GM21515 (cell line): ENCODE data around the gene ZNRF3.
"Not testable (repeated sequence)": the region's sequence is repeated elsewhere in the genome, so short reads cannot be mapped to it uniquely, and the experiment has no call there.

Experiments used
- ATAC-seq: cut with Tn5 transposase; IDR thresholded peaks from one replicate; pipeline ENCODE4 v1.9.1; 2021; ENCODE audit not compliant: unreplicated experiment

ZNRF3 gene

DNA sequence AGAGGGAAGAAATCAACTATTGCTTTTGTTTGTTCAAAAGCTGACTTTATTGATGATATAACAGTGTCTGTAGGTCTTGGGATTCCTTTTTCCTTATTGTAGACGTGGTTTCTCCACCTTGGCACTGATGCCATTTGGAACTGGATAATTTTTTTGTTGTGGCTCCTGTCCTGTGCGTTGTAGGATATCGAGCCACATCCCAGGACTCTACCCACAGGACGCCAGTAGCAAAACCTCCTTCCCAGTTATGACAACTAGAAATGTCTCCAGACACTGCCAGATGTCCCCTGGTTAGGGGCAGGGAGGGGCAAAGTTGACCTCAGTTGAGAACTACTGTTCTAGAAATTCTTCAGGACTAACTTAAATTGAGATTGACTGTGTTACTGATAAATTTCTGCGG lies 45.8 kb downstream of the ZNRF3 start:
- no peak for ATAC-seq

DNA sequence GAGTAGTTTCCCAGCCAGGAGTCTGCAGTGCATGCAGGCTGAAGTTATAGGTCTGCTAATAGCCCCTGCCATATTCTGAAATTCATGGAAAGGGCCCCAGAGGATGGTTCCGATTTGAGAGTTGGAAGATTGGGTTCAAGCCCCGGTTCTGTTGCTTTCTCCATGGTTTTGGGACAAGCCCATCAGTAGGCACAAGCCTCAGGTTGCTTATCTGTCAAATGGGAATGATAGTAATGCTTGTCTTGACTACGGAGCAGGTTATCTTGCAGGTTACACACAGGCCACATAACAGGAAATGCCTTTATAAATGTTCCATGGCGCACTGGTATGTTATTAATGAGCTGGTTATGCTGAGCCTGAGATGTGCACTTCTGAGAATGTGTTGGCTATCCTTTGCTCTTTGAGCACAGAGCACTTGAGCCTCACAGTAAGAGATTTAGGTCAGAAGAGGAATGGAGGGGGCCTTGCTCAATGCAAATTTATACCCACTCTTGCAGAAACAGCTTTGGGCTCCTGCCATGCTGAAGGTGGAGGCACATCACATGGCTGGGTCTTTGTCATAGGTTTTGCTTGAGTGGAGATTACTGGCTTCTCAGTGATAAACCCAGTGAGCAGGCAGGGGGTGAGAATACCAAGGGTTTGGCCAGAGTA lies 47.1 kb downstream of the ZNRF3 start:
- no peak for ATAC-seq

DNA sequence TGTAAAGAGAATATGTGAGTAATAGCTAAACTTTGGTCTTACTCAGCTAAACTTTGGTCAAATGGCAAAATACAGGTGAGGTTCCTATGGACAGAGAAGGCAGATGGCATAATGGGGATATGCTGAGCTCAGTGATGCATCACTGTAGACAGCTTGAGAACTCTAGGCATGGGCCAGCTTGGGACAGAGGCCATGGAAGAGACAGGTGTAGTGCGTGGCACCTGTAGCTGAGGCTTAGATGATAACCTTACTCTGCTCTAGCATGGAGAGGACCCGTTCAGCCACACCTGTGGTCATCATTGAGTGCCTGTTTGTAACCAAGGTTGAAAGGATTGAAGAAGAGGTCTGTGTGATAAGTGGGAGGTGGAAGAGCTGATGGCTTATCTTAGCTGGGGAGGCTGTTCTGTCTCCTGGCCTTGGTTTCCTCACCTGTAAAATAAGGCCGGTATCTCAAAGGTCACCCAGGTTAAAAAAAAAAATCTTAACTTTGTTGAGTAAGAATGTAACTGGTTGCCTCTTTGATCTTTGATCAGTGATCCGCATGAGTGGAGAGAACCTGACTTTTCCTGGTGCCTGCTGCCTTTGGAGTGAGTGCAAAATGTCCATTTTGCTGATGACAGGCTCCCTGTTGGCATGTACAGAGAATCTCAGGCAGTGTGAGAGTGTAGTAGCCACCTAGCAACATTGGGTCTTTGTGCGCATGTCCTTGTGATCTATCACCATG lies 48.6 kb downstream of the ZNRF3 start:
- no peak for ATAC-seq

DNA sequence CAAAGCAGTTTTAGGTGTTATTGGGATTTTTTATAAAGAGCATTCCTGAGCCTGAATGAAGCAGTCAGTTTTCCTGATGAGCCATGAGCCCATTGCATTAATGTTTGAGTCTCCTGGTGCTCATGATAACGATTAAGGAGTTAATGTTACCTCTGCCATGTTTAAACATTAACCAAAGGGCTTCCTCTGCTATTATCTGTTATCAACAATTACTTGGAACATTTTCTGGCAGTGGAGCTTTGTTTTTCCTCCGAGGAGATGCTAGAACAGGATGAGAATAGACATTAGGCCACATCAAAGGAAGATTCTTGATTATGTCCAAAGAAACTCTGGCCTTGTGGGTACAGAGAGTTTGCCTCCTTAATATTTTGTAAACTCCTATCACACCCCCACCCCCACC lies 49.9 kb downstream of the ZNRF3 start:
- ATAC-seq: no peak

DNA sequence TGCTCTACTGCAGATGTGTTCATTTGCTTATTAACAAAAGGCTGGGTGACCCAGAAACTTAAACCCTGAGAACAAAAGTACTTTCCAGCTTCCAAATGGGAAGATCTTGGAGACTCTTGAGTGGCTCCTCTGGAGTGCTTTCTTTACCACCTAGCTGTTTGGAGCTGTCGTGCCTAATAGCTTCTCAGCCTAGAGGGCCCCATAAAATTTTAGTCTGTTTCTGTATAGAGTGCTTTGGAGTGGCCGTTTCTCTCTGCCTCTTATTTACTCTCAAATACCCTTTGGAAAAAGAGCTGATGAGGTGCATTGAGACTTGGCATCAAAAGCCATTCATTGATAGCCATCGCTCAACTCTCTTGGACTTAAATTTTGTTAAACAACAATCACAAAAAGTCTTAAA lies 50.7 kb downstream of the ZNRF3 start:
- no peak for ATAC-seq

DNA sequence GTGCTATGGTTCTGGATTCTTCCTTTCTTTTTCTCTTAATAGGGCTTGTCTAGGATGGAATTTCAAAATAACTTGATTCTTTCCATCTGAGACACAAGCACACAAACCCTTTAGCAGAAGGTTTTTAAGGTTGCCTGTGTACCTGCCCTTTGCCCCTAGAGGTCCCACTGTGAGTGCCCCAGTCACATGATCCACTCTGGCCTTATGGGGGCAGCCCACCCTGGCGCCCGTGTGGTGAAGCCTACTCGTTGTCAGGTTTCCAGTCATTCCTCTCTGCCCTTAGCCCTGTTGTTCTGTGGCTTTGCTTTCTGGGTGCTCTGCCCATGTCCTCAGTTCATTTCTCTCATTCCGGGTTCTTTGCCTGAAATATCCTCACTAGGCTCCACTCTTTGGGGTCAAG lies 51.8 kb downstream of the ZNRF3 start:
- no peak for ATAC-seq

DNA sequence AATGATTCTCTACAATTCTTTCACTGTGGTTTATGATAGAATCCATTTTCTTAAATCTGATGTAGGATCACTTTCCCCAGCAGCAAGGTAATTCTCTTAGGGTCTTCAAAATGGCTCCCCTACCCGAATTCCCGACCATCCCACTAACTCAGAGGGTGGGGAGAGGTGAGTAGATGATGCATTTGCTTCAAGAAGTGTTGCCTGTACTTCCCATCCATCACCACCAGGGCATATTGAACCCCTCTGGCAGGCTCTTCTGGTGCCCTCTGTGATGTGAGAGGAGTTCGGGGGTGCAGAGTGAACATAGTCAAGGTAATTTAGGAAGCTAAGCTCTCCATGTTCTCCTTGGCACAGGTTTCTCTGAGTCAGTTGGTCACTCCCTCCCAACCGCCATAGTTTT lies 52.3 kb downstream of the ZNRF3 start:
- no peak for ATAC-seq

DNA sequence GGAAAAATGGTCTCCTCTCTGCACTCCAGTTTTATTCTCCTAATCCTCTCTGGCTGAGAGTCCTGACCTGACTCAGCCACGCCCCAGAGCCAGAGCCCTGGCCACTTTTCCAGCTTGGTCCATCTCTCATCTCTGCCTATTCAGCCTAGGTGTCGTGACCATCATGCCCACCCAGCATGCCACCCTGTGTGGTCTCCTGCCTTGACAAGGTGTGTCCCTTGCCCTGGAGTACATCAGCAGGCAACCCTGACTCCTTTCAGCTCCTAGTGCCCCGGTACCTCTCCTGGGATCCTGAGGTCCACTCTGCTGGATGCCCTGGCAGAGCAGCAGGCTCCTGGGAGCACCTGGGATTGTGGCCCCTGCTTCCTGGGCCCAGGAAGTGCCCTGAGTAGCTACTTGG lies 52.8 kb downstream of the ZNRF3 start:
- no peak for ATAC-seq

DNA sequence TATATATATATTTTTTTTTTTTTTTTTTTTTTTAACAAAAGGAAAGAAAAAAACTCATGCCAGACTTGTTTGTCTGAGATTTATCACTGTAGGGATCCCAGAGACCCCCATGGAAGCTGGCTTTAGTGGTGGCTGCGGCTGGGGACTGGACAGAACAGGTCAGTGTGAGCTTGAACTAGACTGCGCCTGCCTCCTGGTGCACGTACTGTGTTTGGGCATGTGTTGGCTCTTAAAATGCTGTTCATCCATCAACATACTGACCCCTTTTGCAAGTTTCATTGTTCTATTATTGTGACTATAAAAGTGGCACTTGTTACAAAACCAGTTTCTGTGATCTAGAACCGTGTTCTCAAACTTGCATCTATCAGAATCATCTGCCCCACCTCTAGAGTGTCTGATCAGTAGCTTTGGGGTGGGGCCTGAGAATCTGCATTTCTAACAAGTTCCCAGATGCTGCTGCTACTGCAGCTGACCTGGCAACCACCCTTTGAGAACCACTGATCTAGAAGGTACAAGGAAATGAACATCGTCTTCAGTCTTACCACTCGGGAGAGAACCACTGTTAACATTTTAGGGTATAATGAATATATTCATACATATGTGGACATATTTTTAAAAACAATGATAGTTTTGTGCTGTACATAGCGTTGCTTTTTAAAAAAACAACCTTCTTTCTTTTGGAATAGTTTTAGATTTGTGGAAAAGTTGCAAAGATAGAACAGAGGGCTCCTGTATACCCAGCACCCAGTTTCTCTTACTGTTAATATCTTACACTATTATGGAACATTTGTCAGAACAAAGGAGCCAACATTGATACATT lies 54.0 kb downstream of the ZNRF3 start:
- ATAC-seq: no peak

DNA sequence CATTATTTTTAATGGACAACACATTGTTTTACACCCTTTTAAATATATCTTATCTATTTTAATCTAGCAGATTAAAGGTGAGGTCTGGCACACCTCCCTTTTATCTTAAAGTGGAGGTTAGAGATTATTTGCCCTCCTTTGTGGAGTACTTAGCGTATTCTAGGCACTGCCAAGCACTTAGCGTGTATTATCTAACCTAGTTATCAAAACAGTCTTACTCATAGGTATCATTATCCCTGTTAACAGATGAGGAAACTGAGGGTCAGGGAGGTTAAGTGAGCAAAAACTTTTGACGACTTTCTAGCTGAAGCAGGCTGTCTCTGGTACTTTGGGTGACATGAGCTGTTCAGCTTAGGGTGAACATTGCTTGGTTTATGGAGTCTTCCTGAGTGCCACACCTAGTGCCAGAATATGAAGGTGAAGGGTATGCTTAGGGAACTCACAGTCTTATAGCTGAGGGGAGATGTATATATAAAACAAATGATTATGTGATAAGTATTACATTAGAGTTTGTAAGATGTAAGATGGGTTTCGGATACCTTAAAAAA lies 55.0 kb downstream of the ZNRF3 start:
- no peak for ATAC-seq

DNA sequence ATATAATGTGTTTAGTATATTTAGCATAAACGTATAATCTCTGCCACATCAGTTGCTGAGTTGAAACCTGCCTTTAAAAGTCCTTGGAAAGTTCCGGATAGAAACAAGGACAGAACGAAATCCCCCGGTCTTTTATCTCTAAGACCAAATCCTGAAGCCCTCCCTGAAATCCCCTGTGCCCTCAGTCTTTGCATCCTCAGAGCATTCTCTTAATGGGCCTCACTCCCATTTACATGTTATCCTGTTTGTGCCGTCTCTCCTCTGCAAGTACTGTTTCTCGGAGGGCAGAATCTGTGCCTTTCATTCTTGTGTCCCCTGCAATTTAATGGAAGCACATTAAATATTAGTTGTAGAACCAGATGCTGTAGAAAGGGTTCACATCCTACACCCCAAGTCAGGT lies 56.0 kb downstream of the ZNRF3 start:
- ATAC-seq: no peak

DNA sequence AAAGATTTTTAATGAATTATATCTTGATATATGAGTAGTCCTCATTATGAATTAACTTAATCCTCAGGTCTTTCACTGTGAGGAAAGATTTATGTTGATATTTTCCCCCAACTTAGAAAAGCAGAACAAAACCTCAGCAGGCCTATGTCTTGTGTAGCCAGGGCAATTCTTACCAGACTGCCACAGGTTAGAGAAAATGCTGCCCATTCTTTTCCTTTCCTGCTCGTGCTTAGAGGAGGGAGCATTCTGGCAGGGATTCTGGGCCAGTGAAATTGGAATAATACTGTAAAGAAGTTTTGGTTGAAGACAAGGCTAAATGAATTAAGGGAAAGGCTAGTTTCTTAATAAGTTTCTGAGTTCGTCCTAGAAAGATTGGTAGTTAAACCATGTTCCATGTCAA lies 56.6 kb downstream of the ZNRF3 start:
- no peak for ATAC-seq

DNA sequence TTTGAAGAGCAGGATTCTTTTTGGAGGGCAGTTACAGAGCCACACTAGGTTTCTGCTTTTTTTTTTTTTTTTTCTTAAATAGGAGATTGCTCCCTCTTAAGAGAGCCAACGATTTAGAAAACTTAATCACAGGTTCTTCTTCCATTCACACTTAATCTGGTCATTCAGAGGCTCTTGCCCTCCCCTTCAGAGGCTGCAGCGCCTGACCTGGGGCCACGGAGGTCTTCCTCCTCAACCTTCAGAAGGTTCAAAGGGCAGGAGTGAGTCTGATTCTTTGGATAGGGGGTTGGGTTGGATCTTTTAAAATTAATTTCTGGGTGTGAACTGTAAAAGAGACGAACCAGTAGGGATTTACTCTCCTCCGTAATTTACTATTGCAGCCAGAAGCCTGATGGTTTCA lies 57.1 kb downstream of the ZNRF3 start:
- no peak for ATAC-seq

DNA sequence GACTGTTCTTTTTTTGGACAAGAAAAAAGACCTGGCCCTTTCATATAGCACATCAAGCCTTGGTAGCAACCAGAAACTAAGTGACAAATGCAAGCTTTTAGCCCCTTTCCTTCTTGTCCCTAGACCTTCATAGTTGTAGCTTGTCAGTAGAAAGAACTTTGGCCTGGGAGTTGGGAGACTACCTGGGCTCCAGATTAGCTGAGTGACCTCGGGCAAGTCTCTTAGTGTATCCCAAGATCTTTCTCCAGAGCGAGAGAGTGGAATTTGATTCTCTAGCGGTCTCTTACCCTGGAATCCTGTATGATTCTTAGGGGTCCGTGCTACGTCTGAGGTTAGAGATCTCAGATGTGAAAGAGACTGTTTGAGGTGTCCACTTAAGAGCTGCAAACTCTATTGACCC lies 59.0 kb downstream of the ZNRF3 start:
- ATAC-seq: no peak

DNA sequence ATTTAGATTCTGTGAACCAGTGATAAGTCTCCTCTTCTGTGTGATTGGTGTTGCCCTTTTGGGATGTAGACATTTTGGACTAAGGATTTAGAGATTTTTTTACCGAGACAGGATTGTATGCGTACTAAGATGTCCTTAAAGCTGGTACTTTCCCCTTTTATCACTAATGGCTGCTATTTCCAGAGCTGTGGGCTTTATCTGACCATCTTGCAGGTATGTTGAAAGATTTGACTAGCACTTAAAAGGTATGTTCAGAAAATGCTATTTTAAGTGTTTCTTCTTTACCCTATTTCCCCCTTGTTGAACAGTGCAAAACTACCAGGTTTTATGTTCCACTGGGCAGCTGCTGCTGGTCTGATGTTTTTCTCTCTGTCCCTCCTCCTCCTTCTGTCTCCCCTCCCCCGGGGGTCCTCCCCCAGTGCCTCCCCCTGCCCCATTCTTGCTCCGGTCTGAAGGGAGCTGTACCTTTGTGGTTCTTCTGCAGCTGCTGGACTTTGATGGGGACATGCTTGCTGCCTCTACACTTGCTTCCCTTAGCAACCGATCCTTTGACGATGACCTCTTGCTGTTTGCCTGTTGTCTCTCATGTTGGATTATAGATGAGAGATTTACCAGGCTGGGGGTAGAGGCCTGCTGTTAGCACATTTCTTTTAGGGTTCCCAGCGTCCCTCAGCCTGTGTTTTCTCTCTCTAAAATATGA lies 59.6 kb downstream of the ZNRF3 start:
- no peak for ATAC-seq

DNA sequence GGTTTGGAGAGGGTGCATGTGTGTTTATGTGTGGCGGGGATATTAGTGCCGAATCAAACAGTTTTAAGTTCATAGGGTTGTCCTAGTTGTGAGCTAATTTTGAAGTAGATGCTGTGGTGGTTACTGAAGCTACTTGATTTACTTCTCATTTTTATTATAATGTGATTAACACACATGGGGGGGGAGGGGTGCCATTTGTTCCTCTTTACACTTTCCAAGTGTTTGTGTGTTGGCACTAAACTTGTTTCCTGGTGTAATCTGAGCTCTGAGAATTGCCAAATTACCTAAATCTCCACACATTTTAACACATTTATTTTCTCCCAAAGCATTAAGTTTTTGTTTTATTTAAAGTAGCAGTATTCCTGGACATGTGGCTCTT lies 60.1 kb downstream of the ZNRF3 start:
- ATAC-seq: no peak

DNA sequence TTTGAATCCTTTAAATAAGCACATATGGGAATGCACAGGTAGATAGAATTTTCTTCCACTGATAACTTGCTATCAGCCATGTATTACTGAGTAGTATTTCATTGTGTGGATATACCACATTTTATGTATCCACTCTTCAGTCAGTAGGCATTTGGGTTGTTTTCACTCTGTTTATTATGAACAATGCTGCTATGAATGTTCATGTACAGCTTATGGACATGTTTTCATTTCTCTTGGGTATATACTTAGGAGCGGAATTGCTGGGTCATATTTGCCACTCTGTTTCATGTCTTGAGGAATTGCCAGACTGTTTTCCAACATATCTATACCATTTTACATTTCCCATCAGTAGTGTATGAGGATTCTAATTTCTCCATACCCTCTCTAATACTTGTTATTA lies 63.8 kb downstream of the ZNRF3 start:
- ATAC-seq: no peak

DNA sequence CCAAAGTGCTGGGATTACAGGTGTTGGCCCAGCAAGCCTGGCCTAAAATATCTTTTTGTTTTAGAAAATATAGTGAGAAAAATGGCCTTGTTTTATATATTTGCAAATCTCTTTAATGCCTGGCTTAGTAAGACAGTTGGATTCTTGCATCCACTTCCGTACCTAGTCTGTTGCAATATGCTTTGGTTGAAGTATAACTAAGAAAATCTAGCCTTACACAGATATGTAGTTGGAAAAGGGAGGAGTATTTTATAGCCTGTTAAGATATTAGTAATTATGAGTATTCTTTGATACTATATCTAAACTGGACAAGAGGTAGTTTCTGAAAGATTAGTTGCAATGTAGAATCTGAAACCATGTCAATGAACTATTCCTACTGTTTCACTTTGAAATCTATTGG lies 65.1 kb downstream of the ZNRF3 start:
- ATAC-seq: no peak

DNA sequence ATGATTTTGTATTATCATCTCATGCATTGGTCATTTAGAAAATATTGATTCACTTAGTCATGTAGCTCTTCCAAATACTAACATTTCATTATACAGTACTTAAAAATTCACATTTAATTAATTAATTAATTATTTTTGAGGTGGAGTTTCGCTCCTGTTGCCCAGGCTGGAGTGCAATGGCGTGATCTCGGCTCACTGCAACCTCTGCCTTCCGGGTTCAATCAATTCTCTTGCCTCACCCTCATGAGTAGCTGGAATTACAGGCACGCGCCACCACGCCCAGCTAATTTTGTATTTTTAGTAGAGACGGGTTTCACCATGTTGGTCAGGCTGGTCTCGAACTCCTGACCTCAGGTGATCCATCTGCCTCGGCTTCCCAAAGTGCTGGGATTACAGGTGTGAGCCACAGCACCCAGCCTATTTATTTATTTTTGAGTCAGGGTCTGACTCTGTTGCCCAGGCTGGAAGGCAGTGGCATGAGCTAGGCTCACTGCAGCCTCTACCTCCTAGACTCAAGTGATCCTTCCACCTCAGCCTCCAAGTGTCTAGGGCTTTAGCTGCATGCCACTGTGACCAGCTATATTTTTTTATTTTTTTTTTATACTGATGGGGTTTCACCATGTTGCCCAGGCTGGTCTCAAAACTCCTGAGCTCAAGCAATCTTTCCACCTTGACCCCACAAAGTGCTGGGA lies 65.6 kb downstream of the ZNRF3 start:
- not testable (repeated sequence) for ATAC-seq

DNA sequence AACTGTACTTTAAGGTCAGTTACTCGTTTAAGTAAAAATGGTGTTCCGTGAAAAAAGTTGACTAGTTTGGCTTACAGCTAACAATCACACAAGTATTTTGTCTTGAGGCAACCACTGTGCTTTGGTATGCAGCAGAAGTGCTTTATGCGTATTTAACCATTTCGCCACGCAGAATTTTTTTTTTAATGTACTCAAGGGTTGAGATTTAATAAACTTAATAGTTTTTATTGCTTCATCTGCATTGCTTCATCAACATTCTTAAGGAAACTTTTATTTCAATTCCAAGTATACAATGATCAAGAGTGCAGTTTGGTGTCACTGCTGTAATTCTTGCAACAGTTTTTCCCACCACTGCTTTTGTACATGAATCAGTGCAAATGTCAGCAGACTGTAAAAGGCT lies 66.4 kb downstream of the ZNRF3 start:
- no peak for ATAC-seq
